Glomerular visceral epithelial cell (primary cell): ENCODE results near the gene SLC16A3.

ENCODE experiments used
- DNase-seq: peaks from one replicate; pipeline ENCODE4 v3.0.0-alpha.2; 2016; ENCODE audit errors: extremely low spot score

The SLC16A3 gene

GRCh38 chr17:82223517-82223916 is 5.3 kb upstream of the SLC16A3 start:
- no peak for DNase-seq

- no peak for DNase-seq
Measured at GRCh38 chr17:82224666-82225065, 4.2 kb upstream of the SLC16A3 start.

GRCh38 chr17:82225368-82226029 is 3.3 kb upstream of the SLC16A3 start:
- DNase-seq: no peak

GRCh38 chr17:82226146-82226808 is 2.6 kb upstream of the SLC16A3 start:
- DNase-seq: no peak

- no peak for DNase-seq
Measured at GRCh38 chr17:82226809-82227628, 1.8 kb upstream of the SLC16A3 start.

- no peak for DNase-seq
Measured at GRCh38 chr17:82227629-82228277, 1.1 kb upstream of the SLC16A3 start.

GRCh38 chr17:82228278-82228841 is 482 bp upstream of the SLC16A3 start:
- DNase-seq: no peak

GRCh38 chr17:82229698-82230608 is 1.1 kb downstream of the SLC16A3 start:
- no peak for DNase-seq

GRCh38 chr17:82230609-82231311 is 1.9 kb downstream of the SLC16A3 start:
- DNase-seq: peak; percentile 92

GRCh38 chr17:82231312-82231561 is 2.4 kb downstream of the SLC16A3 start:
- DNase-seq: no peak

GRCh38 chr17:82231562-82232321 is 2.9 kb downstream of the SLC16A3 start:
- DNase-seq: peak; percentile 78

- no peak for DNase-seq
Measured at GRCh38 chr17:82232322-82232820, 3.5 kb downstream of the SLC16A3 start.

- DNase-seq: no peak
Measured at GRCh38 chr17:82232876-82233785, 4.3 kb downstream of the SLC16A3 start.

GRCh38 chr17:82234211-82235055 is 5.6 kb downstream of the SLC16A3 start:
- DNase-seq: peak; percentile 77

GRCh38 chr17:82235056-82235774 is 6.4 kb downstream of the SLC16A3 start:
- no peak for DNase-seq

- peak; percentile 52 for DNase-seq
Measured at GRCh38 chr17:82235775-82236141, 6.9 kb downstream of the SLC16A3 start.
